GM18951 (cell line): ENCODE measurements around the gene SEZ6.

Experiments
- POLR2A ChIP-seq: IDR thresholded peaks from 4 replicates; pipeline ENCODE4 v1.6.1; 2011; ENCODE audit warnings: mild to moderate bottlenecking; ENCODE audit not compliant: insufficient read length, insufficient read depth; ENCODE audit errors: extremely low read depth
- in situ Hi-C: fragments of 300-500 bp; cut with MboI; formaldehyde crosslinking; loops from one replicate; pipeline ENCODE4 v1.12.0; 2022; ENCODE audit warnings: low sequenced_read_pairs, mixed read lengths, inconsistent platforms; ENCODE audit not compliant: unreplicated experiment

SEZ6 gene

GRCh38 chr17:28957992-28958355, 47.9 kb downstream of the SEZ6 start:
- in situ Hi-C loops, result no loop called here
- no peak for TF ChIP-seq POLR2A

- in situ Hi-C loops, result no loop called here
- no peak for TF ChIP-seq POLR2A
Observed at GRCh38 chr17:28957277-28957991, 48.4 kb downstream of the SEZ6 start.

GRCh38 chr17:28956861-28957260, 49.0 kb downstream of the SEZ6 start:
- no peak for TF ChIP-seq POLR2A
- in situ Hi-C loops, result no loop called here

- no peak for TF ChIP-seq POLR2A
- in situ Hi-C loops, result no loop called here
Observed at GRCh38 chr17:28956112-28956511, 49.7 kb downstream of the SEZ6 start.

- no peak for TF ChIP-seq POLR2A
- in situ Hi-C loops, result no loop called here
Observed at GRCh38 chr17:28955408-28955807, 50.4 kb downstream of the SEZ6 start.

GRCh38 chr17:28954886-28955285, 50.9 kb downstream of the SEZ6 start:
- in situ Hi-C loops, result no loop called here
- no peak for TF ChIP-seq POLR2A

- no peak for TF ChIP-seq POLR2A
- in situ Hi-C loops, result no loop called here
Observed at GRCh38 chr17:28953444-28954118, 52.3 kb downstream of the SEZ6 start.

- in situ Hi-C loops, result no loop called here
- TF ChIP-seq POLR2A, result peak; percentile 56
Observed at GRCh38 chr17:28951991-28952975, 53.5 kb downstream of the SEZ6 start.

- peak; percentile 75 for TF ChIP-seq POLR2A
- in situ Hi-C loops, result no loop called here
Observed at GRCh38 chr17:28951428-28951990, 54.3 kb downstream of the SEZ6 start, which contains the start of gene PHF12. Gene PHF12, minus strand, starts transcription at chr17:28951518. Its CDS starts 558 bp downstream, at chr17:28950960.

GRCh38 chr17:28950752-28951427, 54.9 kb downstream of the SEZ6 start:
- in situ Hi-C loops, result no loop called here
- TF ChIP-seq POLR2A, result no peak

GRCh38 chr17:28950017-28950751, 55.6 kb downstream of the SEZ6 start:
- in situ Hi-C loops, result no loop called here
- TF ChIP-seq POLR2A, result peak; percentile 11
